Breast epithelium (tissue), 4 donors: ENCODE results near the gene ABI2. TPM values are rescaled to one million over a fixed set of nuclear protein-coding genes. Genes with fewer than 3 reads are reported as not detected.

Experiments used
- DNase-seq, 2 donors: peaks; one replicate each; pipeline ENCODE4 v3.0.0-alpha.2; 2019; ENCODE audit warnings: low spot score in 2 of 2
- H3K27ac ChIP-seq, 2 donors: fragments of 200-600 bp; sonication (generic) in 1 of 2; one replicate each; pipeline ENCODE4 v1.5.1; 2016 to 2019; ENCODE audit warnings: mild to moderate bottlenecking in 1 of 2
- H3K27me3 ChIP-seq, 2 donors: fragments of 200-600 bp; sonication (generic) in 1 of 2; one replicate each; pipeline versions ENCODE4 v1.5.1 to v1.6.0; 2017 to 2019; ENCODE audit warnings: control low read depth in 1 of 2, mild to moderate bottlenecking in 1 of 2
- H3K36me3 ChIP-seq: fragments of 200-600 bp; one replicate; pipeline ENCODE4 v1.5.1; 2019
- H3K4me1 ChIP-seq, 2 donors: fragments of 200-600 bp; sonication (generic); one replicate each; pipeline ENCODE4 v1.5.1; 2016 to 2019; ENCODE audit warnings: control low read depth in 1 of 2
- H3K4me3 ChIP-seq, 3 donors: fragments of 200-600 bp; sonication (generic); 1 replicate in 2 of 3; 2 replicates in 1 of 3; pipeline ENCODE4 v1.5.1; 2016 to 2019; ENCODE audit warnings: mild to moderate bottlenecking in 3 of 3, moderate library complexity in 2 of 3
- H3K9me3 ChIP-seq, 2 donors: fragments of 200-600 bp; sonication (generic) in 1 of 2; one replicate each; pipeline ENCODE4 v1.5.1; 2016 to 2019; ENCODE audit warnings: control low read depth in 1 of 2
- CTCF ChIP-seq, 3 donors: fragments of 450-650 bp; IDR thresholded peaks; one replicate each; pipeline ENCODE4 v1.5.1; 2016 to 2017; ENCODE audit warnings: antibody characterized with exemption in 3 of 3, mild to moderate bottlenecking in 3 of 3, moderate library complexity in 3 of 3
- POLR2A ChIP-seq: fragments of 450-650 bp; IDR thresholded peaks from one replicate; pipeline ENCODE4 v1.6.1; 2016; ENCODE audit warnings: antibody characterized with exemption, mild to moderate bottlenecking, moderate library complexity
- POLR2AphosphoS5 ChIP-seq, 3 donors: sonication (generic); formaldehyde crosslinking; IDR thresholded peaks; one replicate each; pipeline ENCODE4 v1.6.1; 2017; ENCODE audit warnings: antibody characterized with exemption in 3 of 3
- intact Hi-C: fragments of 100-400 bp; cut with DNase I; formaldehyde crosslinking; loops from one replicate; pipeline ENCODE4 v1.15.1; 2023; ENCODE audit warnings: low total_unique reads
- total RNA-seq, 3 donors: library from RNA; depleted of rRNA; stranded (reverse); fragments of >200 nt; gene quantifications; one replicate each; pipeline ENCODE4 v1.1.0, GENCODE V29; 2016

ABI2 gene
- total RNA-seq, 3 donors from 2014 or later, result 16.0 to 71.6 (median 46.9) TPM

GRCh38 chr2:203484266-203485112, 156.3 kb downstream of the ABI2 start:
- Histone ChIP-seq H3K9me3 (no peaks in the 10 kb centered on the region), H3K36me3 (no peaks in the 10 kb centered on the region), H3K27me3 (no peaks in the 10 kb centered on the region), H3K4me1 (no peaks in the 10 kb centered on the region), H3K4me3 (no peak overlapping the region), H3K27ac (no peak overlapping the region)
- TF ChIP-seq POLR2AphosphoS5 (IDR thresholded peaks at IDR 0.05) (no peak), POLR2A (no peak), CTCF (IDR thresholded peaks at IDR 0.05) (peak in 2 of 3 donors; percentile 59 to 60)
- DNase-seq, result no peak
- intact Hi-C loops, result loop anchor here (10.0 kb wide), 1 partner anchor 330 kb away; no protein-coding TSS in a partner anchor

GRCh38 chr2:203489531-203489930, 161.3 kb downstream of the ABI2 start:
- Histone ChIP-seq H3K27ac (no peak overlapping the region), H3K9me3 (no peaks in the 10 kb centered on the region), H3K4me3 (no peak overlapping the region), H3K36me3 (no peaks in the 10 kb centered on the region), H3K4me1 (no peaks in the 10 kb centered on the region), H3K27me3 (no peaks in the 10 kb centered on the region)
- intact Hi-C loops, result loop anchor here (10.0 kb wide), 1 partner anchor 325 kb away; no protein-coding TSS in a partner anchor
- no peak for DNase-seq
- no peak for TF ChIP-seq POLR2A

DNA sequence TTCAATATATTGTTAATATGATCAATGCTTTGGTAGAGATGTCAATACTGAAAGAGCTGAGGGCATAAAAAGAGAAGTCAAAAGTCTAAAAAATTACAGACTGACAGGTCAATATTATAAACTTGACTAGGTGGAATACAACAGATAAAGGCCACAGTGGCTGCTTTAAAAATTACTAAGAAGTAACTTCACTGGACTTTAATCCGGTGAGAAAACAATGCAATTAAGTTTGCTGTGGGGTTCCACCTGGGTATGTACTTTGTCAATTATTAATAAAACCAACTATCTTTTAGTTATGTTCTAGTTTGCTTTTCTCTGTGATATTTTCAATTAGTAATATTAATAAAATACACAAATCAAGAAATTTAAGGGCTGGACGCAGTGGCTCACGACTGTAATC, 162.2 kb downstream of the ABI2 start:
- TF ChIP-seq POLR2A, result no peak
- no peak for TF ChIP-seq POLR2AphosphoS5 (IDR thresholded peaks at IDR 0.05)
- no peak for TF ChIP-seq CTCF (IDR thresholded peaks at IDR 0.05)
- DNase-seq, result no peak
- Histone ChIP-seq H3K27ac (no peak overlapping the region), H3K36me3 (no peaks in the 10 kb centered on the region), H3K27me3 (no peaks in the 10 kb centered on the region), H3K4me1 (no peaks in the 10 kb centered on the region), H3K4me3 (no peak overlapping the region), H3K9me3 (no peaks in the 10 kb centered on the region)
- intact Hi-C loops, result no loop called here

DNA sequence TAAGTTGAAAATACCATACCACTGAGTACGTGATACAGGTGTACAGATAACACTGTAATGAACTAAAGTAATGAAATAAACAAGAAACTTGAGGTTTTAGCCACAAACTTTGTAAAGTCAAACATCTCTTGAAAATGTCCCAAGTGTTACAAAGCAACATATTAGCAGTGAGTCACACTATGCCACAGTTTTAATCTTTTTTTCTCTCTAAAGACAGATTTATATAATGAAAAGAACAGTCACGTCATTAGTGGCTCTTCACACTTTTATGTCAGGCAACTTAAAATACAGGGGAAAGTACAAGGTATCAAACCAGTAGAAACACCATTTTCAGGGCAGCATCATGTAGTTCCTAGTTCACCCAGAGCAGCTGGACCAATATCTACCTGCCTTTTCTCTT, 164.8 kb downstream of the ABI2 start:
- H3K36me3 ChIP-seq, result no peaks in the 10 kb centered on the region
- no peaks in the 10 kb centered on the region for H3K4me1 ChIP-seq
- no peak overlapping the region for H3K27ac ChIP-seq
- no peak for DNase-seq
- no peaks in the 10 kb centered on the region for H3K9me3 ChIP-seq
- no peak overlapping the region for H3K4me3 ChIP-seq
- H3K27me3 ChIP-seq, result no peaks in the 10 kb centered on the region
- intact Hi-C loops, result no loop called here
- TF ChIP-seq CTCF (IDR thresholded peaks at IDR 0.05), result no peak
- TF ChIP-seq POLR2A, result no peak
- TF ChIP-seq POLR2AphosphoS5 (IDR thresholded peaks at IDR 0.05), result no peak

Other genes with a start within 250 kb of the ABI2 start
- 10 to 100 TPM; 31.1 to 45.4 (median 37.6) TPM for gene CYP20A1, start 89.4 kb upstream of the ABI2 start, total RNA-seq
- gene RAPH1, start 206.9 kb downstream of the ABI2 start, total RNA-seq, result 10 to 100 TPM; 33.0 to 66.9 (median 62.3) TPM